ENCODE data around the gene AKAP3. TPM values are rescaled to one million over a fixed set of nuclear protein-coding genes. Genes with fewer than 3 reads are reported as not detected.

AKAP3 gene
- total and polyA plus RNA-seq, 4 donors: 0.21 to 2.0 (median 1.0) TPM

- DNase-seq (ENCODE audit: low spot score): no peak
- TF ChIP-seq RXRA (IDR thresholded peaks at IDR 0.05) (peak in 1 of 2 donors; percentile 9), HNF4G (IDR thresholded peaks at IDR 0.05) (no peak), NR2F2 (IDR thresholded peaks at IDR 0.05) (peak; percentile 94), CTCF (IDR thresholded peaks at IDR 0.05; ENCODE audit: low read depth, low read length, missing input control) (peak; percentile 3), GABPA (IDR thresholded peaks at IDR 0.05 in 1 of 2, conservative IDR thresholded peaks at IDR 0.05 in 1 of 2) (no peak), EGR1 (IDR thresholded peaks at IDR 0.05; ENCODE audit: low read depth in 2 of 2) (no peak), RAD21 (IDR thresholded peaks at IDR 0.05) (peak; percentile 59 to 64)
- TF ChIP-seq, protein P1, sequence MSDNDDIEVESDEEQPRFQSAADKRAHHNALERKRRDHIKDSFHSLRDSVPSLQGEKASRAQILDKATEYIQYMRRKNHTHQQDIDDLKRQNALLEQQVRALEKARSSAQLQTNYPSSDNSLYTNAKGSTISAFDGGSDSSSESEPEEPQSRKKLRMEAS (IDR thresholded peaks at IDR 0.05): no peak
- TF ChIP-seq, protein P2, sequence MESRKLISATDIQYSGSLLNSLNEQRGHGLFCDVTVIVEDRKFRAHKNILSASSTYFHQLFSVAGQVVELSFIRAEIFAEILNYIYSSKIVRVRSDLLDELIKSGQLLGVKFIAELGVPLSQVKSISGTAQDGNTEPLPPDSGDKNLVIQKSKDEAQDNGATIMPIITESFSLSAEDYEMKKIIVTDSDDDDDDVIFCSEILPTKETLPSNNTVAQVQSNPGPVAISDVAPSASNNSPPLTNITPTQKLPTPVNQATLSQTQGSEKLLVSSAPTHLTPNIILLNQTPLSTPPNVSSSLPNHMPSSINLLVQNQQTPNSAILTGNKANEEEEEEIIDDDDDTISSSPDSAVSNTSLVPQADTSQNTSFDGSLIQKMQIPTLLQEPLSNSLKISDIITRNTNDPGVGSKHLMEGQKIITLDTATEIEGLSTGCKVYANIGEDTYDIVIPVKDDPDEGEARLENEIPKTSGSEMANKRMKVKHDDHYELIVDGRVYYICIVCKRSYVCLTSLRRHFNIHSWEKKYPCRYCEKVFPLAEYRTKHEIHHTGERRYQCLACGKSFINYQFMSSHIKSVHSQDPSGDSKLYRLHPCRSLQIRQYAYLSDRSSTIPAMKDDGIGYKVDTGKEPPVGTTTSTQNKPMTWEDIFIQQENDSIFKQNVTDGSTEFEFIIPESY (IDR thresholded peaks at IDR 0.05): no peak
- TF ChIP-seq, protein P3, sequence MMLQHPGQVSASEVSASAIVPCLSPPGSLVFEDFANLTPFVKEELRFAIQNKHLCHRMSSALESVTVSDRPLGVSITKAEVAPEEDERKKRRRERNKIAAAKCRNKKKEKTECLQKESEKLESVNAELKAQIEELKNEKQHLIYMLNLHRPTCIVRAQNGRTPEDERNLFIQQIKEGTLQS (IDR thresholded peaks at IDR 0.05): no peak
- no peaks in the 10 kb centered on the region for H3K9me3 ChIP-seq (ENCODE audit: control insufficient read depth in 4 of 4, low read length in 3 of 4)
- H3K27ac ChIP-seq (ENCODE audit: low read depth in 1 of 2, low read length in 2 of 2): no peak overlapping the region
- H3K4me1 ChIP-seq (ENCODE audit: control insufficient read depth in 4 of 4, insufficient read depth in 4 of 4, low read length in 3 of 4): no peaks in the 10 kb centered on the region
- H3K9ac ChIP-seq (ENCODE audit: low read depth in 1 of 2, low read length in 2 of 2): no peak overlapping the region
- no peaks in the 10 kb centered on the region for H3K36me3 ChIP-seq (ENCODE audit: control insufficient read depth in 4 of 4, insufficient read depth in 3 of 4, low read depth in 1 of 4, low read length in 3 of 4)
- H3K27me3 ChIP-seq (ENCODE audit: control insufficient read depth in 4 of 4, insufficient read depth in 4 of 4, low read length in 3 of 4): peaks cover 0 to 4% (median 0%) of the 10 kb centered on the region in 4 donors
- H3K4me3 ChIP-seq (ENCODE audit: low read depth in 1 of 3, low read length in 3 of 3): no peak overlapping the region
- 38% methylated on average over 8 of the region's 8 CpGs for WGBS
Observed at GRCh38 chr12:4579305-4580102, 69.3 kb downstream of the AKAP3 start.

GRCh38 chr12:4572680-4573079, 76.2 kb downstream of the AKAP3 start:
- no peak overlapping the region for H3K27ac ChIP-seq (ENCODE audit: low read depth in 1 of 2, low read length in 2 of 2)
- no peaks in the 10 kb centered on the region for H3K27me3 ChIP-seq (ENCODE audit: control insufficient read depth in 4 of 4, insufficient read depth in 4 of 4, low read length in 3 of 4)
- no peak overlapping the region for H3K9ac ChIP-seq (ENCODE audit: low read depth in 1 of 2, low read length in 2 of 2)
- H3K36me3 ChIP-seq (ENCODE audit: control insufficient read depth in 4 of 4, insufficient read depth in 3 of 4, low read depth in 1 of 4, low read length in 3 of 4): no peaks in the 10 kb centered on the region
- no peaks in the 10 kb centered on the region for H3K4me1 ChIP-seq (ENCODE audit: control insufficient read depth in 4 of 4, insufficient read depth in 4 of 4, low read length in 3 of 4)
- H3K9me3 ChIP-seq (ENCODE audit: control insufficient read depth in 4 of 4, low read length in 3 of 4): no peaks in the 10 kb centered on the region
- 71% methylated on average over 7 of the region's 7 CpGs for WGBS
- no peak for DNase-seq (ENCODE audit: low spot score)
- TF ChIP-seq RXRA (IDR thresholded peaks at IDR 0.05) (no peak), RAD21 (IDR thresholded peaks at IDR 0.05) (no peak), NR2F2 (IDR thresholded peaks at IDR 0.05) (peak; percentile 45), EGR1 (IDR thresholded peaks at IDR 0.05; ENCODE audit: low read depth in 2 of 2) (no peak), TAF1 (conservative IDR thresholded peaks at IDR 0.05) (no peak), GABPA (IDR thresholded peaks at IDR 0.05 in 1 of 2, conservative IDR thresholded peaks at IDR 0.05 in 1 of 2) (no peak)
- TF ChIP-seq, protein P1 (IDR thresholded peaks at IDR 0.05): no peak
- H3K4me3 ChIP-seq (ENCODE audit: low read depth in 1 of 3, low read length in 3 of 3): no peak overlapping the region

Measured in liver (tissue), 9 donors.